HG02884 (cell line): ENCODE data around the gene EPB41L5.
"Not testable (repeated sequence)": the region's sequence is repeated elsewhere in the genome, so short reads cannot be mapped to it uniquely, and the experiment has no call there.

Experiments used
- ATAC-seq: cut with Tn5 transposase; IDR thresholded peaks from one replicate; pipeline ENCODE4 v1.9.1; 2021; ENCODE audit warnings: mild to moderate bottlenecking, moderate library complexity; ENCODE audit not compliant: unreplicated experiment

Gene EPB41L5

GRCh38 chr2:120094795-120095194 lies 81.9 kb downstream of the EPB41L5 start:
- no peak for ATAC-seq

GRCh38 chr2:120100627-120101026 lies 87.8 kb downstream of the EPB41L5 start:
- ATAC-seq: no peak

- no peak for ATAC-seq
Measured at GRCh38 chr2:120103723-120104467, 91.0 kb downstream of the EPB41L5 start.

- no peak for ATAC-seq
Measured at GRCh38 chr2:120104772-120105171, 91.9 kb downstream of the EPB41L5 start.

- ATAC-seq: peak; percentile 89
Measured at GRCh38 chr2:120105360-120105759, 92.5 kb downstream of the EPB41L5 start.

GRCh38 chr2:120108049-120108448 lies 95.2 kb downstream of the EPB41L5 start:
- ATAC-seq: no peak

GRCh38 chr2:120108749-120109148 lies 95.9 kb downstream of the EPB41L5 start:
- no peak for ATAC-seq

GRCh38 chr2:120109186-120110061 lies 96.5 kb downstream of the EPB41L5 start:
- ATAC-seq: no peak

- ATAC-seq: no peak
Measured at GRCh38 chr2:120110062-120110362, 97.1 kb downstream of the EPB41L5 start.

- ATAC-seq: no peak
Measured at GRCh38 chr2:120110507-120110906, 97.6 kb downstream of the EPB41L5 start.

GRCh38 chr2:120111193-120111592 lies 98.3 kb downstream of the EPB41L5 start:
- ATAC-seq: no peak

- no peak for ATAC-seq
Measured at GRCh38 chr2:120118018-120118417, 105.1 kb downstream of the EPB41L5 start.

GRCh38 chr2:120118471-120118870 lies 105.6 kb downstream of the EPB41L5 start:
- no peak for ATAC-seq

- ATAC-seq: not testable (repeated sequence)
Measured at GRCh38 chr2:120121337-120121736, 108.5 kb downstream of the EPB41L5 start.

- no peak for ATAC-seq
Measured at GRCh38 chr2:120123090-120123489, 110.2 kb downstream of the EPB41L5 start.

GRCh38 chr2:120125195-120125594 lies 112.3 kb downstream of the EPB41L5 start:
- no peak for ATAC-seq

- ATAC-seq: no peak
Measured at GRCh38 chr2:120128216-120128615, 115.3 kb downstream of the EPB41L5 start.

- no peak for ATAC-seq
Measured at GRCh38 chr2:120132190-120132589, 119.3 kb downstream of the EPB41L5 start.

GRCh38 chr2:120132691-120133090 lies 119.8 kb downstream of the EPB41L5 start:
- no peak for ATAC-seq

GRCh38 chr2:120133572-120134244 lies 120.8 kb downstream of the EPB41L5 start:
- no peak for ATAC-seq

- no peak for ATAC-seq
Measured at GRCh38 chr2:120134263-120134662, 121.4 kb downstream of the EPB41L5 start.

GRCh38 chr2:120135013-120135412 lies 122.1 kb downstream of the EPB41L5 start:
- not testable (repeated sequence) for ATAC-seq
